Epidermal melanocyte (primary cell): ENCODE data around the gene TUBB4A.
"Not testable (repeated sequence)": the region's sequence is repeated elsewhere in the genome, so short reads cannot be mapped to it uniquely, and the experiment has no call there.

Experiments
- DNase-seq: peaks from one replicate; pipeline ENCODE4 v3.0.0; 2011; ENCODE audit warnings: low spot score; ENCODE audit not compliant: insufficient read length

TUBB4A gene

GRCh38 chr19:6501740-6502648 is at the start of gene TUBB4A:
TUBB4A (minus strand) TSS chr19:6502309; CDS start chr19:6502212, 97 bp downstream.
- DNase-seq: peak; percentile 70

- no peak for DNase-seq
Observed at GRCh38 chr19:6551091-6551490, 49.0 kb upstream of the TUBB4A start.

GRCh38 chr19:6550679-6551078 is 48.6 kb upstream of the TUBB4A start:
- not testable (repeated sequence) for DNase-seq

GRCh38 chr19:6543866-6544347 is 41.8 kb upstream of the TUBB4A start:
- DNase-seq: no peak

- DNase-seq: no peak
Observed at GRCh38 chr19:6540918-6541689, 39.0 kb upstream of the TUBB4A start.

- no peak for DNase-seq
Observed at GRCh38 chr19:6539514-6539913, 37.4 kb upstream of the TUBB4A start.

GRCh38 chr19:6535558-6536137 is 33.5 kb upstream of the TUBB4A start:
- no peak for DNase-seq

- DNase-seq: no peak
Observed at GRCh38 chr19:6534451-6535093, 32.5 kb upstream of the TUBB4A start.

GRCh38 chr19:6533746-6534418 is 31.8 kb upstream of the TUBB4A start:
- DNase-seq: no peak

- no peak for DNase-seq
Observed at GRCh38 chr19:6533000-6533328, 30.9 kb upstream of the TUBB4A start.

GRCh38 chr19:6532244-6532999 is 30.3 kb upstream of the TUBB4A start:
- no peak for DNase-seq

- no peak for DNase-seq
Observed at GRCh38 chr19:6531956-6532243, 29.8 kb upstream of the TUBB4A start.

- no peak for DNase-seq
Observed at GRCh38 chr19:6531163-6531955, 29.2 kb upstream of the TUBB4A start.

- peak; percentile 99 for DNase-seq
Observed at GRCh38 chr19:6530386-6531162, 28.5 kb upstream of the TUBB4A start, which contains the start of gene TNFSF9. TNFSF9 (plus strand) TSS chr19:6531026; CDS start chr19:6531037, 11 bp downstream.

- DNase-seq: no peak
Observed at GRCh38 chr19:6529937-6530385, 27.9 kb upstream of the TUBB4A start.

GRCh38 chr19:6529351-6529750 is 27.2 kb upstream of the TUBB4A start:
- DNase-seq: no peak

- DNase-seq: no peak
Observed at GRCh38 chr19:6528544-6529121, 26.5 kb upstream of the TUBB4A start.

- DNase-seq: no peak
Observed at GRCh38 chr19:6527893-6528543, 25.9 kb upstream of the TUBB4A start.
